Upper lobe of left lung (tissue), 4 donors: ENCODE measurements around the gene AGBL1.

Experiments
- CTCF ChIP-seq, 6 experiments: fragments of 450-650 bp in 4 of 6; fragments of 200-600 bp in 2 of 6; sonication (generic) in 2 of 6; IDR thresholded peaks; one replicate each; pipeline ENCODE4 v1.5.1; 2016 to 2019; ENCODE audit warnings: antibody characterized with exemption in 6 of 6
- EP300 ChIP-seq, 4 donors: sonication (generic); formaldehyde crosslinking; IDR thresholded peaks; one replicate each; pipeline ENCODE4 v1.5.1; 2017; ENCODE audit warnings: antibody characterized with exemption in 4 of 4, control low read depth in 2 of 4
- POLR2AphosphoS5 ChIP-seq, 2 donors: sonication (generic); formaldehyde crosslinking; IDR thresholded peaks; one replicate each; pipeline ENCODE4 v1.5.1; 2017; ENCODE audit warnings: antibody characterized with exemption in 2 of 2

- TF ChIP-seq EP300 (IDR thresholded peaks at IDR 0.05), result no peak
- TF ChIP-seq POLR2AphosphoS5 (IDR thresholded peaks at IDR 0.05), result no peak
- TF ChIP-seq CTCF (IDR thresholded peaks at IDR 0.05), result no peak
Observed at GRCh38 chr15:86653344-86654197, 573.9 kb downstream of the AGBL1 start.
